Left cardiac atrium (tissue), 4 donors: ENCODE data around the gene GABARAPL1. TPM values are rescaled to one million over a fixed set of nuclear protein-coding genes. Genes with fewer than 3 reads are reported as not detected.
"Not testable (repeated sequence)": the region's sequence is repeated elsewhere in the genome, so short reads cannot be mapped to it uniquely, and the experiment has no call there.

Experiments used
- ATAC-seq, 2 donors: fragments of 200-7000 bp; cut with Tn5 transposase; one replicate each; pipeline ENCODE4 v1.9.1; 2020; ENCODE audit warnings: mild to moderate bottlenecking in 2 of 2, moderate library complexity in 2 of 2
- DNase-seq: peaks from one replicate; pipeline ENCODE4 v3.0.0-alpha.2; 2020
- intact Hi-C, 2 donors: fragments of 100-400 bp; cut with DNase I; formaldehyde crosslinking; loops; one replicate each; pipeline versions ENCODE4 v1.14.1 to v1.15.1; 2022 to 2023
- total RNA-seq, 2 donors: library from RNA; stranded (reverse); fragmentation: NEBNext Ultra II Directional; extraction: Animal tissue kit (Norgen Biotek cat#: 25700); gene quantifications; one replicate each; pipeline ENCODE4 v1.2.1, GENCODE V29; 2021
- donor health status: DM: no; HTN: yes; CAD: no.
- donor health status: DM: no; HTN: yes; CAD: no; lungs with severe emphysema.
- donor health status: DM: yes; HTN: yes; CAD: no.
- donor health status: Dilated cardiomyopathy.

GABARAPL1 gene
- total RNA-seq, 2 donors from 2014 or later = 167 to 280 TPM

DNA sequence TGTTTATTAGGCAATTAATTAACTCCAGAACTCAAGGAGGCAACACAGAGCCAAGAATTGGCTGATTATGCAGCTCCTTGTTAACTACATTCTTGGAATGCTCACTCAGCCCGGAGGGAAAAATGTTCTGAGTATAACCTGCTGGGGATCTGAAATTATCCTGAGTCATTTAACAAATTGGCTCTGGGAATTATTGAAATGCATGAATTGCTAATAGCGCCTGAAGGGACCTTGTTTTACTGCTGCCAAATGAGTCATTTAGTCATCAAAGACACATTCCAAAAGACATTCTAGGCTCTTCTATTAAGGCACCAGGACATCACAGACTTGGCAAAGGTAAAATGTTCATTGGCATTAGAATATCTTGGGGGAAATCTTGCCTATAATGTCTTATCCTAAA, 20.8 kb upstream of the GABARAPL1 start:
- intact Hi-C loops = no loop called here
- DNase-seq (no peak), ATAC-seq (peak; percentile 8 to 24)

DNA sequence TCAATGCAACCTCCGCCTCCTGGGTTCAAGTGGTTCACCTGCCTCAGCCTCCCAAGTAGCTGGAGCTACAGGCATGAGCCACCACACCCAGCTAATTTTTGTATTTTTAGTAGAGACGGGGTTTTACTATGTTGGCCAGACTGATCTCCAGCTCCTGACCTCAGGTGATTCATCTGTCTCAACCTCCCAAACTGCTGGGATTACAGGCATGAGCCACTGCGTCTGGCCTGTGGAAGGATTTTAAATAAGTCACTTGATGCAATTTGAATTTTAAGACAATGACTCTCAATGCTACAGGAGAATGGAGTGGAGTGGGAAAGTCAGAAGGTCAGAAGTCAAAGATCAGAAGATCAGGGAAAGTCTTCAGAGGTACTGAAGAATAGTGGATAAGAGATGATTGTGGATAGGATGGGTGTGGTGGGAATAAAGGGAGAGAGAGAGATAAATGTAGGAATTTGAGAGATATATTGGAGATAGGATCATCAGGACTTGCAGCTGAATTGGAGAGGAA, 18.5 kb upstream of the GABARAPL1 start:
- ATAC-seq = no peak
- intact Hi-C loops = no loop called here

DNA sequence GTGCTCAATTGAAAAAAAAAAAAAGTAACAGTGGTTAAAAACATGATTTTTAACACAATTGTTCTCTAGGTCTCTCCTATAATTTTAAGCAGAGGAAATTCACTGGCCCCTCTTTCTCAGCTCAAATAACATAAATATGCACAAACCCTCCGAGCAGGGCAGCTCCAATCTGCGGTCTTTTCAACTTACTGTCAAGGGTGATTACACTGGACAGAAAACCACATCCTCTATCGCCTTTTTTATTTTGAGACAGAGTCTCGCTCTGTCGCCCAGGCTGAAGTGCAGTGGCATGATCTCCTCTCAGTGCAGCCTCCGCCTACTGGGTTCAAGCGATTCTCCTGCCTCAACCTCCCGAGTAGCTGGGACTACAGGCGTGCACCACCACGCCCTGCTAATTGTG, 16.5 kb upstream of the GABARAPL1 start:
- intact Hi-C loops = no loop called here
- DNase-seq (no peak), ATAC-seq (no peak)

More for the DNA sequence above, 18.5 kb upstream of the GABARAPL1 start:
- DNase-seq = no peak

DNA sequence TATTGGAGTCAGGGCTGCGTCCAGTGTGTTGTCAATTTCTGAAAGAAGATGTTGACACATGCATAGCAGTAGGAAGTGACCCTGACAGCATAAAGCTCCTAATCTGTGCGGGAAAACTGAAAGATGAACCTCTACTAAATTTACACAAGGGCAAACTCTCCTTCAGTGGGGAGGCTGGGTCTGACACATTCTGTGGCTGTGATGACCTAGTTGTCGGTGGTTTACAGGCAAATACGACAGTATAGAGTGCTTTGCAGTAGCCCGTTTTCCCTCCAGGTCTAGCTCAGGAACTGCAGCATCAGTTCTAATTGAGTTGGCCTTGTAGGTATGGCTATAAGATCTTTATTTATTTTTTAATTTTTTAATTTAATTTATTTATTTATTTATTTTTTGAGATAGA, 14.8 kb upstream of the GABARAPL1 start:
- no peak for ATAC-seq
- intact Hi-C loops = no loop called here
- DNase-seq = no peak

DNA sequence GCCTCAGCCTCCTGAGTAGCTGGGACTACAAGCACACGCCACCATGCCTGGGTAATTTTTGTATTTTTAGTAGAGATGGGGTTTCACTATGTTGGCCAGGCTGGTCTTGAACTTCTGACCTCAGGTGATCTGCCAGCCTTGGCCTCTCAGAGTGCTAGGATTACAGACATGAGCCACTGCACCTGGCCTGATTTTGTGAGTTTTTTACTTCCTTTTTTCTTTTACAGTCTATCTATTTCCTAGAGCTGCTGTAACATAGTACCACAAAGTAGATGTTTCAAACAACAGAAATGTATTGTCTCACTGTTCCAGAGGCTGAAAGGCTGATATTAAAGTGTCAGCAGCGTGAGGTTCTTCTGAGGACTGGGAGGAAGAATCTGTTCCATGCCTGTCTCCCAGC, 8.2 kb upstream of the GABARAPL1 start:
- intact Hi-C loops, DNase-seq, ATAC-seq: not testable (repeated sequence)

DNA sequence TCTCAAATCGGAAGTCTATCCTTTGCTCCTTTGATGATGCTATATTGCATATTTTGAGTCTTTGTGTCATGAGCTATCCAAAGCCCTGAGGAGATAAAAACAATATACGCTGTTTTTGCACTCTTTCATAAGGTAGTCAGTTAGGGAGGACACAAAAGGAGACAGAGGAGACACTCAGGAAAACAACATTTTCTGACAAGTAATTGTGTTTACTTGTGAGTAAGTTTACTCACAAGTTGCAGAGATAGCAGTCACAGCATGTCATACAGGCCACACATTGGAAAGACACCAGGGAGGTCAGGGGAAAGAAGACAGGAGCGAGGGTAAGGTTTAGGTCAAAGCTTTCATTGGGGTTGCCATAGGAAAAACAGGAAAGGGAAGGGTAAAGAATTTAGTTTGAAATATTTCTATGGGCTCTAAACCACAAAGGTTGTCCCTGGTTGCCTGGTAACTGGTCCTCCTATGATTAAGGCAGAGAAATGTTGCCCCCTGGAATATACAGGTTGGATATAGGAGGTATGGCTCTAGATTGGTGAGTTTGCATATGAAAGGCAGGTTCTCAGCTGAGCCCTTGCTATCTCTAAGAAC, 7.4 kb upstream of the GABARAPL1 start:
- intact Hi-C loops = no loop called here
- no peak for ATAC-seq
- DNase-seq = no peak

DNA sequence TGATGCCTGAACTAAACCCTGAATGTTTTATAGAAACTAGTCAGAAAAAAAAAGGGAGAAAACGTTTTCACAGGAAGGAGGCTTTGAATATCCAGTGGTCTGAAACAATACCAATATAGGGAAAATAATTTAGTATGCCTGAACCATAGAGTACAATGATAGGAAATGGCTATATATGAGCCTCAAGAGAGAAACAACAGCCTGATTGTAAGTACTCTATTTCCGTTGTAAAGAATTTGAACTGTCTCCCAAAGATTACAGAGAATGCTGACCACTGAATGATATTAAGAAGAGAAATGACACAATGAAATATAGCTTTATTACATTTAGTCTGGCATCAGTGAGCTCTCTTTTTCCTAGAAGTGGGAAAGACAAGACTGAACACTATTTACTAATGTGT, 5.5 kb upstream of the GABARAPL1 start:
- DNase-seq (no peak), ATAC-seq (no peak)
- intact Hi-C loops = no loop called here

DNA sequence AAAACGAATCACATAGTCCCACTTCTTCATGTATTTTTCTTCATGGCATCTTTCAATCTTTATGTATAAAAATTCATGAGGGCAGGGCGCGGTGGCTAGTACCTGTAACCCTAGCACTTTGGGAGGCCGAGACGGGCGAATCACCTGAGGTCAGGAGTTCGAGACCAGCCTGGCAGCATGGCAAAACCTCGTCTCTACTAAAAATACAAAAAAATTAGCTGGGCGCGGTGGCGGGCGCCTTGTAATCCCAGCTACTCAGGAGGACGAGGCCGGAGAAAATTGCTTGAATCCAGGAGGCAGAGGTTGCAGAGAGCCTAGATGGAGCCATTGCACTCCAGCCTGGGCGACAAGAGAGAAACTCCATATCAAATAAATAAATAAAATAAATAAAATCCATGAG, 2.5 kb upstream of the GABARAPL1 start:
- DNase-seq = no peak
- intact Hi-C loops = no loop called here
- no peak for ATAC-seq

DNA sequence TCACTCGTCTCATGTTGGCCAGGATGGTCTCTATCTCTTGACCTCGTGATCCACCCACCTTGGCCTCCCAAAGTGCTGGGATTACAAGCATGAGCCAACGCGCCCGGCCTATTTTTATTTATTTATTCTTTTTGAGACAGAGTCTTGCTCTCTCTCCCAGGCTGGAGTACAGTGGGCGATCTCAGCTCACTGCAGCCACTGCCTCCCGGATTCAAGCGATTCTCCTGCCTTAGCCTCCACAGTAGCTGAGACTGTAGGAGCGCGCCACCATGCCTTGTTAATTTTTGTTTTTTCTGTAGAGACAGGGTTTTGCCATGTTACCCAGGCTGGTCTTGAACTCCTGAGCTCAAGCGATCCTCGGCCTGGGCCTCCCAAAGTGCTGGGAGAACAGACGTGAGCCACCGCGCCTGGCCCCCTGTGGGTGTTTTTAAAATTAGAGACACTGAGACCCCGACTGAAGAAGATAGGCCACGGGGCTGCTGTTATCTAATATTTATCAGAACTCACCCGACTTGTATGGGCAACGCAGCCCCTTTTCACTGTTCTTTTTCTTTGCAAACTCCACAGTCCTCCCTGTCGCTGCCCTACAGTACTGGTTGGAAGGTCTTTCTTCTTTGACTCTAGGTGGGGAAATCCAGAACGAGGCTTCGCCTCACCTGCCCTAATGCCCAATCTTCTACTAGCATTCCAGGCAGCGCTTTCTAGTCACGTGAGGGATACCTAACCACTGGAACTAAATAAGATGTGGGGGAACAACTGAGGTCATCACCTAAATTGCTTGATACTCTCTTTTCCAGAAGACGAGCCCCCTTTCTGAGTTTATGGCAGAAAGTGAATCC, 1.4 kb upstream of the GABARAPL1 start:
- no peak for ATAC-seq
- intact Hi-C loops = no loop called here
- DNase-seq = no peak

DNA sequence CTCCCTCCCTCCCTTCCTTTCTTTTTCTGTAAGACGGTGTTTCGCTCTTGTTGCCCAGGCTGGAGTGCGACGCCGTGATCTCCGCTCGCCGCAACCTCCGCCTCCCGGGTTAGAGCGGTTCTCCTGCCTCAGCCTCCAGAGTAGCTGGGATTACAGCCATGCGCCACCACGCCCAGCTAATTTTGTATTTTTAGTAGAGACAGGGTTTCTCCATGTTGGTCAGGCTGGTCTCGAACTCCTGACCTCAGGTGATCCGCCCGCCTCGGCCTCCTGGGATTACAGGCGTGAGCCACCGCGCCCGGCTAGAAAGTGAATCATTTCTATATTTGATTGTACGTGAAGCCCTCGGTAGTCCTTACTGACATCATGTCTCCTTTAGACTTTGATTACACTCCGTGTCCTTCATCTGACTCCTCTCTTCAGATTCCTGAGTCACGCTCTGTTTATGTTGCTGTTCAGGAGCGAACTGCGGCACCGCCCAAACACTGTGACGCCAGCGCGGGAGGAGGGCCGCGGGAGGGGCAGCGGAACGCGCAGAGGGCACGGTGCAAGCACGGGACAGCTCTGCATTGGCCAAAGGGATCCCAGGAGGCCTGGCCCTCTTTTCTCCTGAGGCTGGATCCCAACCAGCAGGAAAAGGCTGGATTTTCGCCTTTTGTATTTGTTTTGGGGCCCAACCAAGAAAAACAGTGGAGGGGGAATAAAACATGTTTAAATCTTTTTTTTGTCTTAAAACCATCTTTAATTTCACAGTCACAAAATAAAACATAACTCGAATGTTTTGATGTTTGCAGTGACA, 538 bp upstream of the GABARAPL1 start:
- ATAC-seq (peak; percentile 91 to 94), DNase-seq (peak; percentile 98)
- intact Hi-C loops = no loop called here

DNA sequence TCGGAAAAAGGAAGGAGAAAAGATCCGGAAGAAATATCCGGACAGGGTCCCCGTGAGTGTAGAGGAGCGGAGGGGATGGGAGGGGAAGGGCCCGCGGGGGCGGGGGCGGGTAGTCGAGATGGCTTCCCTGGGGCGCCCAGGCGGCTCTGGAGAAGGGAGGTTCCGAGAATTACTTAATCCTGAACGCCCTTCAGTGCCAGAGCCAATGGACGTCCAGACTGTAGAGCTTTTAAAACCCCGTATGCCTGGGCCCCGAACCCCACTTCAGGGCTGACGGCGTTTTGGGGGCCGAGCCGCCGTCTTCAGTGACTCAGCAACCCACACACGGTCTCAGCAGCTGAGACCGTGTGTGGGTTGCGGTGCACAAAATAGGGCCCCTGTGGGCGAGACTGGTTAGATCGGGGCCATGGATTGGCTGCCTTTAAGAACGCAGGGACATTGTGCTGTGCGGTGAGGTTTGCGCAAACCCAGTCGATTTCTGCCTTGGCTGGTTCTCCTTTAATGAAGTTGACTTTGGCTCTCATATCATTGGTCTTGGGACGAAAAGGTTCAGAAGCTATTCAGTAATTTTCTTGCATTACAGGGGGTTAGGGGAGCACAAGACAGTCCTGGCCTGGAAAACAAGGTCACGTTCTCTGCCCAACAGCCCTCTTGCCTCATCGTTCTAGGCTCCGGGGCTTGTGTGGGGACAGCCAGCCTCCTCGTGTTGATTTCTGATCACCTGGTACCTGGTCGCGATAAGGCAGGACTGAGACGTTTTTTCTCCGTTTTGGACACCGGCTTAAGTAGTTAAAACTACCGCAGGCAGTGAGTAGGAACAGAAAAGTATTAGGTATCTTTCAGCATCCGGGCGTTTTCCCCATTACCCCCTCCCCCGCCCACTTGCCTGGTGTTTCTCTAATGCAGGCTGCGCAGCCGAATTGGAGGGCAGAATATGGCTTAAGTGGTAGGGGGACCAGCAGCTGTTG, 775 bp downstream of the GABARAPL1 start:
- DNase-seq (peak; percentile 84), ATAC-seq (peak; percentile 62 to 69)
- intact Hi-C loops = no loop called here

DNA sequence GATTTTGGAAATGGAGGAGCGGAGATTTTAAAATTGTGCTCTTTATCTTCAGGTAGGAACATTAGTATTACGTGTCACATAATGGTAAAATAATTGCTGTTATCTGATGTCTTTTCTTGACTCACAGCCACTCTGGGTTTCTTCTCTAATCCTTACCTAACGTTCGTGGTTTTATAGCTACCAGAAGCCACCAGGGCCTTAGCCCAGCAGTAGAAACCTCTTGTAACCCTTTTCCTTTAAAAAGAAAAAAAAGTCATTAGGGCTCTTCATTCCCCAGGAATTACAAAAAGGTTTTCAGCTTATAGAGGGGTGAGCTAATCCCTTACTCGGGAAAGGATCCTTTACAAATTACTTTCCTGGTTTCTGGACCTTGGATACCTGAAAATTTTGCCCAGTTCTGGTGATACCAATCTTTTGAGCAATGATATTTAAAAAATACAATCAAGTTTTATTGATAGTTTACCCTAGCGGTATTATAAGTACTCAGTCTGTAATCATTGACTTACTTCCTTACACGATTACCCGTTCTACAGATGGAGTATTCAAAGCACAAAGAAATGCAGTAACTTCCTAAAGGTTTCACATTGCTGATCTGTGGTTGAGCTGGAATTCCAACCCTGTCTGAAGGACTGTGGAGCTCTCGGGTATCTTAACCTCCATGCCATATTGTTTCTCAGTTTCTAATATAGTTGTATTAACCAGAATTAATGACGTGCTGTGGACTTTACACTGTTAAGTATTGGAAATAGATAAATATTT, 1.6 kb downstream of the GABARAPL1 start:
- intact Hi-C loops = no loop called here
- ATAC-seq = no peak

DNA sequence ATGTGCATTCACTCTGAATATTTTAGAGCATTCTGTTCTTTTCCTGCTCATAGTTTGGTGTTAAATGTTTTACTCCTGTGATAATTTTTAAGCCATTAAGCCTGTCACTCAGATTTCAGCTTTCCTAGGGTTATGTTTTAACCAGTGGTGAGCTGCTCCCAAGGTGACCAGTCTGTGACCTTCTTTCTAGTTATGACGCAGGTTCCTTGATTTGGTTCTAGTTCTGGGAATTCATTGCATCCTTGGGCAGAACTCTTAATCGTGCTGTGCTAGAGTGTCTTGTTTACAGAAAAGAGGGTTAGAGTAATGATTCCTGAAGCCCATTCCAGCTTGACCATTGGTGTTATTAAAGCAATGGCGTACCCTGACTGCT, 2.2 kb downstream of the GABARAPL1 start:
- ATAC-seq (no peak), DNase-seq (no peak)
- intact Hi-C loops = no loop called here

More for the DNA sequence above, 1.6 kb downstream of the GABARAPL1 start:
- DNase-seq = no peak

DNA sequence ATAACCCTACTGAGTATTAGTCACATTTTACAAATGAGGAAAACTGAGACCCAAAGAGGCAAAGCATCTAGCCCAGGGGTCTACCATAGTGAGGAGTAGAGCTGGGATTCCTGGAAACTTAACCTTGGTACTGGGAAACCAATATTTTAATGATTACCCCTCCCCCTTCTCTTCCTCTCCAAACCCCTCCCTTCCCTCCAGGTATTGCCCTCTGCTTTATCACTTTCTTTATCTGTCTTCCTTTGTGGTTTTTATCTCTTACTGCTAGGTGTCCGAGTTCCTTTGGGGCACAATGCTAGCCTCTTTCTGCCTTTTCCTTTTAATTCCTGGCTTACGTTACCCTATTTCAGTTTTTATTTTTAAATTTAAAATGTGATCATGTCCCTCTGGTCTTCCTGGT, 2.8 kb downstream of the GABARAPL1 start:
- no peak for ATAC-seq

DNA sequence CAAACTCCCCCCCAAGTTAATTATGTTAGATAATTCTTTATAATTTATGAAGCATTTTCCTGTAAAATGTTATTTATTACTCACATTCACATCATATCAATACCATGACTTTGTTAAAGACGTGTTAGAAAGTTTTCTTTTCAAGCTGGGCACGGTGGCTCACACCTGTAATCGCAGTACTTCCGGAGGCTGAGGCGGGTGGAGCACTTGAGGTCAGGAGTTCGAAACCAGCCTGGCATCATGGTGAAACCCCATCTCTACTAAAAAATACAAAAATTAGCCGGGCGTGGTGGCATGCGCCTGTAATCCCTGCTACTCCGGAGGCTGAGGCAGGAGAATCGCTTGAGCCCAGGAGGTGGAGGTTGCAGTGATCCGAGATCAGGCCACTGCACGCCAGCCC, 3.3 kb downstream of the GABARAPL1 start:
- intact Hi-C loops, DNase-seq, ATAC-seq: not testable (repeated sequence)

More for the DNA sequence above, 2.8 kb downstream of the GABARAPL1 start:
- DNase-seq = no peak
- intact Hi-C loops = no loop called here

DNA sequence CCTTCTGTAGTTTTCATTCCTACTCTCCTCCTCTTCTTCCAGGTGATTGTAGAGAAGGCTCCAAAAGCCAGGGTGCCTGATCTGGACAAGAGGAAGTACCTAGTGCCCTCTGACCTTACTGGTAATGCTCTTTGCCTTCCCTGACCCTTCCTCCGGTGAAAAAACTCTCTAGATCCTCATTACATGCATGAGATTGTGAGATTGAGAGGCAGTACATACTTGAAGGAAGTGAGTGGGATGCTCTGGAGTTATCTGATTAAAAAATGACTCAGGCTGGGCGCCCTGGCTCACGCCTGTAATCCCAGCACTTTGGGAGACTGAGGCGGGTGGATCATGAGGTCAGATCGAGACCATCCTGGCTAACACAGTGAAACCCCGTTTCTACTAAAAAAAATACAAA, 5.3 kb downstream of the GABARAPL1 start:
- ATAC-seq (no peak), DNase-seq (no peak)
- intact Hi-C loops = no loop called here

DNA sequence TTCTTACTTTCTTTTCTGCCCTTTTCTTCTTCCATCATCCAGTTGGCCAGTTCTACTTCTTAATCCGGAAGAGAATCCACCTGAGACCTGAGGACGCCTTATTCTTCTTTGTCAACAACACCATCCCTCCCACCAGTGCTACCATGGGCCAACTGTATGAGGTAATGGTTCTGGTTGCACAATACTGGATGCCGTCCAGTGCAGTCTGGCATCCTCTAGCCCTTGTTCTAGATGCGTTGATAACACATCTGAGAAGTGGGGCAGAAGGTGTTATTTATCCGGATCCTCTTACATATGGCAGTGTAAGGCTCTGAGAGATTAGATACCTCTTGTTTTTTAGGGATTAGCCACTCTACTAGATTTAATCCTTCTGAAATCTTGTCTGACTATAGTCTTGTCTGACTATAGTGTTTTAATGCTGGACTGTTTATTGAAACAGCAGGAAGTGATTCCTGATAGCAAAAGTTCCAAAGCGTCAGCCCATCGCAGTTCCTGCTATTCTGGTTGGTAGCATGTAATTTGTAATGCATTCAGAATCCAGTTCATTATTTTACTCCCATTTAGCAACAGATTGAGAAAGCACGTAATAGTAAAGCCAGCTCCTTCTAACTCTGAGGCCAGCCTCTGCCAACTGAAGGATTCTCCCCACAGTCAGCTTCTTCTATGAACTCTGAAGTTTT, 7.9 kb downstream of the GABARAPL1 start:
- DNase-seq = peak; percentile 80
- intact Hi-C loops = loop anchor here in 1 of 2 donors (10.0 kb wide), 1 partner anchor 494 kb away; no protein-coding TSS in a partner anchor
- peak; percentile 95 to 96 for ATAC-seq
